HuH-7 (cell line): ENCODE results near the gene MAPK11.
"Not testable (repeated sequence)": the region's sequence is repeated elsewhere in the genome, so short reads cannot be mapped to it uniquely, and the experiment has no call there.

Experiments
- DNase-seq: peaks from one replicate; pipeline ENCODE4 v3.0.0; 2011; ENCODE audit warnings: low spot score

Gene MAPK11

GRCh38 chr22:50276143-50276542 lies 6.0 kb upstream of the MAPK11 start:
- DNase-seq = no peak

GRCh38 chr22:50275181-50276055 lies 5.2 kb upstream of the MAPK11 start:
- DNase-seq = no peak

- DNase-seq = no peak
Observed at GRCh38 chr22:50274771-50275170, 4.6 kb upstream of the MAPK11 start.

GRCh38 chr22:50274311-50274710 lies 4.1 kb upstream of the MAPK11 start:
- peak; percentile 89 for DNase-seq

- DNase-seq = not testable (repeated sequence)
Observed at GRCh38 chr22:50273781-50274180, 3.6 kb upstream of the MAPK11 start.

GRCh38 chr22:50273352-50273751 lies 3.2 kb upstream of the MAPK11 start:
- DNase-seq = not testable (repeated sequence)

GRCh38 chr22:50272044-50272802 lies 2.0 kb upstream of the MAPK11 start:
- DNase-seq = no peak

- DNase-seq = peak; percentile 85
Observed at GRCh38 chr22:50271519-50271970, 1.4 kb upstream of the MAPK11 start.

- DNase-seq = peak; percentile 93
Observed at GRCh38 chr22:50270666-50271394, 650 bp upstream of the MAPK11 start.

- DNase-seq = no peak
Observed at GRCh38 chr22:50269573-50269969, 609 bp downstream of the MAPK11 start.

- no peak for DNase-seq
Observed at GRCh38 chr22:50268655-50269113, 1.5 kb downstream of the MAPK11 start.

- no peak for DNase-seq
Observed at GRCh38 chr22:50267591-50268390, 2.4 kb downstream of the MAPK11 start.

- DNase-seq = no peak
Observed at GRCh38 chr22:50266994-50267393, 3.2 kb downstream of the MAPK11 start.

GRCh38 chr22:50264946-50265669 lies 5.1 kb downstream of the MAPK11 start:
- DNase-seq = no peak

- DNase-seq = no peak
Observed at GRCh38 chr22:50264104-50264745, 6.0 kb downstream of the MAPK11 start.

GRCh38 chr22:50262973-50263617 lies 7.1 kb downstream of the MAPK11 start:
- DNase-seq = no peak

- peak; percentile 63 for DNase-seq
Observed at GRCh38 chr22:50262460-50262911, 7.7 kb downstream of the MAPK11 start.

GRCh38 chr22:50261615-50262459 lies 8.3 kb downstream of the MAPK11 start, which contains the start of gene MAPK12:
Gene MAPK12 (minus strand): TSS chr22:50261683. CDS start chr22:50261509, 174 bp downstream.
- peak; percentile 92 for DNase-seq
